BLaER1 (cell line): Measurements from ENCODE around the gene MYLK.
A peak's percentile ranks its signal among the peaks of the same experiment; 100 is the strongest.
"Not testable (repeated sequence)": the region's sequence is repeated elsewhere in the genome, so short reads cannot be mapped to it uniquely, and the experiment has no call there.

Source experiments
- H3K27ac ChIP-seq: shearing (Covaris generic); formaldehyde crosslinking; 2 replicates; pipeline ENCODE4 v1.8.1; 2022
- H3K27me3 ChIP-seq: shearing (Covaris generic); formaldehyde crosslinking; 2 replicates; pipeline ENCODE4 v1.8.1; 2022
- H3K36me3 ChIP-seq: shearing (Covaris generic); formaldehyde crosslinking; 2 replicates; pipeline ENCODE4 v1.8.1; 2022
- H3K4me1 ChIP-seq: shearing (Covaris generic); formaldehyde crosslinking; 2 replicates; pipeline ENCODE4 v1.8.1; 2022
- H3K4me2 ChIP-seq: shearing (Covaris generic); formaldehyde crosslinking; 2 replicates; pipeline ENCODE4 v1.8.1; 2022
- H3K4me3 ChIP-seq: shearing (Covaris generic); formaldehyde crosslinking; 2 replicates; pipeline ENCODE4 v1.8.1; 2022
- H3K9ac ChIP-seq: shearing (Covaris generic); formaldehyde crosslinking; 2 replicates; pipeline ENCODE4 v1.8.1; 2022
- H3K9me3 ChIP-seq: shearing (Covaris generic); formaldehyde crosslinking; 2 replicates; pipeline ENCODE4 v1.8.1; 2022
- H4K20me1 ChIP-seq: shearing (Covaris generic); formaldehyde crosslinking; 2 replicates; pipeline ENCODE4 v1.8.1; 2022
- Cebpa-rat ChIP-seq: shearing (Covaris generic); IDR thresholded peaks from 2 replicates; pipeline ENCODE4 v1.8.1; 2022

The MYLK gene

DNA sequence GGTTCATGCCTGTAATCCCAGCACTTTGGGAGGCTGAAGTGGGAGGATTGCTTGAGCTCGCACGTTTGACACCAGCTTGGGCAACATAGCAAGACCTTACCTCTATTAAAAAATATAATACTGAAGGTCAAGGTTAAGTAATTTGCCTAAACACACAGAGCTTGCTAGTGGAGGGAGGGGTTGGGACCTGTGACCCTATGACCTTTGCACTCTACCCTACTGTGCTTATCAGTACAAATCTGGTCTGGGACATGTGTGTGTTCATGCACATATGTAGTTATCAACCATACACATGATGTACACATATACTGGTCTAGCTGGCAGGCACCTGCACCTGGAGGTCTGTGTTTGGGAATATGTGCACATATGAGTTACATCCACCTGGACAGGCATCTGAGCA, 181.4 kb downstream of the MYLK start:
- H3K27ac ChIP-seq, result no peak overlapping the region
- no peaks in the 10 kb centered on the region for H4K20me1 ChIP-seq
- no peak for TF ChIP-seq Cebpa-rat
- H3K4me2 ChIP-seq, result no peak overlapping the region
- H3K9ac ChIP-seq, result no peak overlapping the region
- peaks cover 47% of the 10 kb centered on the region for H3K36me3 ChIP-seq
- H3K9me3 ChIP-seq, result no peaks in the 10 kb centered on the region
- H3K4me1 ChIP-seq, result peaks cover 11% of the 10 kb centered on the region
- H3K4me3 ChIP-seq, result no peak overlapping the region
- no peaks in the 10 kb centered on the region for H3K27me3 ChIP-seq

GRCh38 chr3:123702057-123702456, 182.1 kb downstream of the MYLK start:
- H3K27ac ChIP-seq, H3K9me3 ChIP-seq, H3K9ac ChIP-seq, H4K20me1 ChIP-seq, H3K27me3 ChIP-seq, H3K4me2 ChIP-seq, H3K4me3 ChIP-seq: not testable (repeated sequence)
- H3K4me1 ChIP-seq, result peaks cover 11% of the 10 kb centered on the region
- H3K36me3 ChIP-seq, result peaks cover 47% of the 10 kb centered on the region

- no peaks in the 10 kb centered on the region for H3K9me3 ChIP-seq
- H3K4me1 ChIP-seq, result peaks cover 16% of the 10 kb centered on the region
- H4K20me1 ChIP-seq, result no peaks in the 10 kb centered on the region
- H3K4me2 ChIP-seq, result no peak overlapping the region
- no peak overlapping the region for H3K27ac ChIP-seq
- H3K36me3 ChIP-seq, result peaks cover 49% of the 10 kb centered on the region
- H3K4me3 ChIP-seq, result no peak overlapping the region
- TF ChIP-seq Cebpa-rat, result no peak
- no peak overlapping the region for H3K9ac ChIP-seq
- H3K27me3 ChIP-seq, result no peaks in the 10 kb centered on the region
These were observed 183.1 kb downstream of the MYLK start for GRCh38 chr3:123700791-123701722.

- Histone ChIP-seq H3K4me2 (no peak overlapping the region), H3K27ac (no peak overlapping the region), H3K27me3 (no peaks in the 10 kb centered on the region), H3K36me3 (peaks cover 58% of the 10 kb centered on the region), H3K4me3 (no peak overlapping the region), H3K9me3 (no peaks in the 10 kb centered on the region), H4K20me1 (no peaks in the 10 kb centered on the region), H3K9ac (no peak overlapping the region), H3K4me1 (peaks cover 29% of the 10 kb centered on the region)
- no peak for TF ChIP-seq Cebpa-rat
These were observed 185.3 kb downstream of the MYLK start for GRCh38 chr3:123698813-123699212.

DNA sequence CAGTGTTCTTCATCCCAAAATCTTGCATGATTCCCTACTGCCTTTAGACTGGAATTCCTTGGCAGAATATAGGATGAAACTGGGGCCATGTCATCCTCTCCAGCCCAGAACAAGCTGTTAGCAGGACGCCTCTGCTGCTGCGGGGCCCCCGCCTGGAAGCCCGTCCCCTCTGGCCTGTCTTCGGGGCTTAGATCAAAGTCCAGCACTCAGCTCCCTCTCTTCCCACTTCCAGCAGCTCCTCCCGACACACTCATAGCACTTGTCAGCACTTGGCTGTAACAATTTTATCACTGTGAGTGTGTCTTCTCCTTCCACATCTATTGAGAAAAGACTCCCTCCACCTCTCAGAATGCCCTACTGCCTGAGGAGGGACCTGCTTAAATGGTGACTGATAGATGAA, 187.3 kb downstream of the MYLK start:
- Histone ChIP-seq H3K4me3 (no peak overlapping the region), H3K27ac (no peak overlapping the region), H3K4me1 (peaks cover 29% of the 10 kb centered on the region), H3K4me2 (peak overlapping the region; percentile 58), H3K9ac (no peak overlapping the region), H4K20me1 (no peaks in the 10 kb centered on the region), H3K27me3 (no peaks in the 10 kb centered on the region), H3K36me3 (peaks cover 79% of the 10 kb centered on the region), H3K9me3 (no peaks in the 10 kb centered on the region)
- no peak for TF ChIP-seq Cebpa-rat

GRCh38 chr3:123695731-123696640, 188.1 kb downstream of the MYLK start:
- H3K4me3 ChIP-seq, result no peak overlapping the region
- H4K20me1 ChIP-seq, result no peaks in the 10 kb centered on the region
- H3K27ac ChIP-seq, result peak overlapping the region; percentile 61
- H3K9ac ChIP-seq, result no peak overlapping the region
- H3K4me2 ChIP-seq, result peak overlapping the region; percentile 58
- peaks cover 83% of the 10 kb centered on the region for H3K36me3 ChIP-seq
- TF ChIP-seq Cebpa-rat, result no peak
- H3K9me3 ChIP-seq, result no peaks in the 10 kb centered on the region
- H3K27me3 ChIP-seq, result no peaks in the 10 kb centered on the region
- H3K4me1 ChIP-seq, result peaks cover 29% of the 10 kb centered on the region

- H4K20me1 ChIP-seq, result no peaks in the 10 kb centered on the region
- peak overlapping the region; percentile 24; the same call in 1 of the 2 replicates for H3K27ac ChIP-seq
- peaks cover 29% of the 10 kb centered on the region for H3K4me1 ChIP-seq
- no peak overlapping the region for H3K4me3 ChIP-seq
- TF ChIP-seq Cebpa-rat, result no peak
- H3K27me3 ChIP-seq, result no peaks in the 10 kb centered on the region
- peaks cover 84% of the 10 kb centered on the region for H3K36me3 ChIP-seq
- no peak overlapping the region for H3K9ac ChIP-seq
- 0 out of 2 replicates have a peak overlapping the region, but pooled peaks have one; percentile 8 for H3K4me2 ChIP-seq
- H3K9me3 ChIP-seq, result no peaks in the 10 kb centered on the region
These were observed 189.0 kb downstream of the MYLK start for GRCh38 chr3:123695152-123695551.

- Histone ChIP-seq H3K4me2 (0 out of 2 replicates have a peak overlapping the region, but pooled peaks have one; percentile 8), H3K27me3 (no peaks in the 10 kb centered on the region), H4K20me1 (no peaks in the 10 kb centered on the region), H3K9me3 (no peaks in the 10 kb centered on the region), H3K4me1 (peaks cover 29% of the 10 kb centered on the region), H3K36me3 (peaks cover 84% of the 10 kb centered on the region), H3K4me3 (no peak overlapping the region), H3K27ac (peak overlapping the region; percentile 24; the same call in 1 of the 2 replicates), H3K9ac (no peak overlapping the region)
- no peak for TF ChIP-seq Cebpa-rat
These were observed 189.6 kb downstream of the MYLK start for GRCh38 chr3:123694366-123695087.

DNA sequence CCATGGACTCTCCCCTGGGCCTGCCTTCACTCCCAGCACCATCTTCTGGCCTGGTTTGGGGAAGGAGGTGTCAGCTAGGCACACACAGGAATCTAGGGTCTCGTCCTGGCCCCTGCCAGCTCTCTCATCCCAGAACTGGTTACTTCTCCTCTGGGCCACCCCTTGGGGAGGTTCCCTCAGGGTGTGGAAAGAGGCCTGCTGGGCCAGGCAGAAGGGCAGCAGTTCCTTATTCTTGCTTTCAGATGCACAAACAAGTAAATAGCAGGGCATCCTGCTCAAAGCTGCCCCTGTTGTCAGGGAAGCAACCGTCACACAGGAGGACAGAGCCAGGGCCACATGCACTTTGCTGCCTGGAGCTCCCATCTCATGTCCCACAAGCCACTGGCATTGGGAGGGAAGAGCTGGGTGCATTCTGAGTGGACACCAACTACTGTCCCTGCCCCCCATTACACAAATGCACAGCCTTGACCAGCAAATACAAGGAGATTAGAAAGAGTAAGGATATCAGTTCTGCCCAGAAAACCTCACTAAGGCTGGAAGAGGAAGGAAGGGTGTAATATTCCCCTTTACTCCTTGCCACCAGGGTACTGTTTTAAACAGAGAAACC, 190.4 kb downstream of the MYLK start:
- Histone ChIP-seq H3K27ac (no peak overlapping the region), H3K9me3 (no peaks in the 10 kb centered on the region), H3K4me2 (no peak overlapping the region), H3K36me3 (peaks cover 84% of the 10 kb centered on the region), H3K4me1 (peaks cover 29% of the 10 kb centered on the region), H3K27me3 (no peaks in the 10 kb centered on the region), H3K9ac (no peak overlapping the region), H3K4me3 (no peak overlapping the region), H4K20me1 (no peaks in the 10 kb centered on the region)
- TF ChIP-seq Cebpa-rat, result no peak
